GM23338 (cell line): Measurements from ENCODE around the gene ZNF821.

Source experiments
- CREB1 ChIP-seq: fragments of 250-450 bp; sonication (Bioruptor Pico); IDR thresholded peaks from 2 replicates; pipeline ENCODE4 v1.5.0; 2020; ENCODE audit warnings: low read depth, mild to moderate bottlenecking, moderate library complexity
- CTCF ChIP-seq, 2 experiments: fragments of 200-600 bp in 1 of 2; sonication (generic) in 1 of 2; conservative IDR thresholded peaks; 2 replicates each; pipeline versions ENCODE4 v1.5.1 to v1.6.1; 2016 to 2017; ENCODE audit warnings: antibody characterized with exemption in 2 of 2, low read depth in 2 of 2, mild to moderate bottlenecking in 2 of 2, moderate library complexity in 1 of 2
- EZH2 ChIP-seq: fragments of 200-600 bp; sonication (generic); IDR thresholded peaks from one replicate; pipeline ENCODE4 v1.8.0; 2017; ENCODE audit warnings: antibody characterized with exemption, mild to moderate bottlenecking, low read depth; ENCODE audit not compliant: unreplicated experiment
- EZH2phosphoT487 ChIP-seq: fragments of 200-600 bp; sonication (generic); IDR thresholded peaks from one replicate; pipeline ENCODE4 v1.8.1; 2018; ENCODE audit warnings: antibody characterized with exemption; ENCODE audit not compliant: unreplicated experiment
- JUNB ChIP-seq: IDR thresholded peaks from one replicate; pipeline ENCODE4 v1.6.1; 2016; ENCODE audit warnings: antibody characterized with exemption; ENCODE audit not compliant: unreplicated experiment
- POLR2AphosphoS5 ChIP-seq: IDR thresholded peaks from 2 replicates; pipeline ENCODE4 v1.6.1; 2016; ENCODE audit warnings: antibody characterized with exemption, low read depth
- REST ChIP-seq: IDR thresholded peaks from one replicate; pipeline ENCODE4 v1.6.1; 2018; ENCODE audit warnings: antibody characterized with exemption; ENCODE audit not compliant: unreplicated experiment
- ZNF114 ChIP-seq: fragments of 250-450 bp; sonication (Bioruptor Pico); IDR thresholded peaks from 2 replicates; pipeline ENCODE4 v1.5.0; 2020; ENCODE audit warnings: mild to moderate bottlenecking, moderate library complexity

GRCh38 chr16:71902656-71903365 is 18.8 kb upstream of the ZNF821 start:
- TF ChIP-seq EZH2phosphoT487 = no peak
- no peak for TF ChIP-seq CTCF (conservative IDR thresholded peaks at IDR 0.05; ENCODE audit: low read depth in 2 of 2)
- TF ChIP-seq EZH2 = no peak
- TF ChIP-seq REST = no peak
- TF ChIP-seq POLR2AphosphoS5 = no peak
- TF ChIP-seq CREB1 = no peak
- TF ChIP-seq ZNF114 (CRISPR knock-in tag) = no peak
- TF ChIP-seq JUNB = no peak
